ENCODE data around the gene GALNT2.

The GALNT2 gene

GRCh38 chr1:230136453-230137336, 69.7 kb downstream of the GALNT2 start:
- DNase-seq = no peak

DNA sequence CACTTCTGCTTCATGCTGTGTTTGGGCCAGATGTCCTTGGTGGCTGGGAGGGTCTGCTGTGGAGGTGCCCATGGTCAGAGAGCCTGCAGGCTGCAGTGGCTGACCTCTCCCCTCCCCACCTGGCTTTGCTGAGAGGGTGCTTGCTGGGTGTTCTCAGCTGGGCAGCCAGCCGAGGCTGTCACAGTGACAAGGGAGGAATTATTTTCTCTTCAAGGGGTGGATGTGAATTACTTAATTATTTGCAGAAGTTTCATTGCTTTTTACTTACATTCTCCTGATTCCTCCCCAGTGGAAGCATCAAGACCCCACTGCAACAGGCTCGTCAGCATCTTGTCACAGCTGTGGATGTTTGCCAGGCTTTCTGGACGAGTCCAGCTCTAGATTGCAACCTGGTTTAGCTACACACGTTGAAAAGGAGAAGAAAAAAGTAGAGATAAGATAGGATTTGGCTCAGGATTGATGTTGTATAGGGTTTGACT, 70.3 kb downstream of the GALNT2 start:
- DNase-seq = no peak

DNA sequence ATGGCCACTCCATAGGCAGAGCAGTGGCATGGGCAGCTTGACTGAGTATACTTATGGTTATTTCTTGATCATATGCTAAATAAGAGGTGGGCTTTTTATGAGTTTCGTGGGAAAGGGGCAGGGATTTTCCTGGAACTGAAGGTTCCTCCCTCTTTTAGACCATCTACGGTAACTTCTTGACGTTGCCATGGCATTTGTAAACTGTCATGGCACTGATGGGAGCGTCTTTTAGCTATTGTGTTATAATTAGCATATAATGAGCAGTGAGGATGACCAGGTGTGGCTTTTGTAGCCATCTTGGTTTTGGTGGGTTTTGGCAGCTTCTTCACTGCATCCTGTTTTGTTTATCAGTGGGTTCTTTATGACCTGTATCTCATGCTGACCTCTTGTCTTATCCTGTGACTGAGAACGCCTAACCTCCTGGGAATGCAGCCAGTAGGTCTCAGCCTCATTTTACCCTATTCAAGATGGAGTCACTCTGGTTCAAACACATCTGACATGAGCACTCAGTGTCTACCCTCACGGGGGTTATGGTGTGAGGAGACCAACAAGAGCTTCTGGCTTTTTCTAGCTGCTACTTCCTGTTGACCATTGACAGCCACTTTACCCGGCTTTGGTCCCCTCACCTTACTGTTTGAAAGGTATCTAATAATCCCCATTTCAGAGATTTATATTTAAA, 71.7 kb downstream of the GALNT2 start:
- DNase-seq = no peak

- no peak for DNase-seq
These were observed 72.3 kb downstream of the GALNT2 start for GRCh38 chr1:230139315-230139714.

DNA sequence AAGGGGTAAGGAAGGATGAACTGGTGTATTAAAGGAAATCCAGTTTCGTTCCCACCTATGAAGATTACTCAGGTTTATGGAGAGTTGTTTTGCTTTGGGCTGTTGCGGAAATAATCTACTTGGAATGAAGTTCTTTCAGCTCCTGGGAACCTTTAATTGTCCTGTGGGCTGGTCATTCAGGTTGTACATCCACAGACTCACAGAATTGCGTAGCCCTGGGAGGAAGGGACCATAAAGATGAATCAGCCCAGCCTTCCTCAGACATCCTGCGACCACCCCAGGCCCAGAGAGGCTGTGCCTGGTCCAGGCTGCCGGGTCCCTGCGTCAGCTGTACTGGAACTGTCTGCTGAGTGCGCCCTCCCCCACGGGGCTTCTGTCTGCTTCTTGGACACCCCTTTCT, 72.7 kb downstream of the GALNT2 start:
- DNase-seq = no peak

GRCh38 chr1:230140221-230141020, 73.4 kb downstream of the GALNT2 start:
- DNase-seq = no peak

DNA sequence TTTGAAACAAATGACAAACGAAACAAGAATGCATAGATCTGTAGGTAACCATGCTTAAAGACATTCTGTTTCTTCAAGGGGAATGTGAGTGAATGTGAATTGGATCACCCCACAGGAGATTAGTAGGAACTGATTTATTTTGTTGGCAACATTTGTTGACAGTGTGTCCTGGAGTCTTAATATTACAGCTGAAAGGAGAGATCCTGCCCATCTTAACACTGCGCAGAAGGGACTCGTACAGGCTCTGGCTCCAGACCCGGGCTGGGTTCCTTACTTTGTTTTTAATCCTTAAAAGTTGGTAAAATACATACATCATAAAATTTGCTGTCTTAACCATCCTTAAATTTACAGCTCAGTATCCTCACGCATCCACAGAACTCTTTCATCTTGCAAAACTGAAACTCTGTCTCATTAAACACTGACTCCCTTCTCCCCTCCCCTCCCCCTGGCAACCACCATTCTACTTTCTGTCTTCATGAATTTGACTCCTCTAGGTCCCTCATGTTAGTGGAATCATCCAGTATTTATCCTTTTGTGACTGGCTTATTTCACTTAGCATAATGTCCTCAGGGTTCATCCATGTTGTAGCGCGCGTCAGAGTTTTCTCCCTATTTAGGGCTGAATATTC, 74.1 kb downstream of the GALNT2 start:
- no peak for DNase-seq

DNA sequence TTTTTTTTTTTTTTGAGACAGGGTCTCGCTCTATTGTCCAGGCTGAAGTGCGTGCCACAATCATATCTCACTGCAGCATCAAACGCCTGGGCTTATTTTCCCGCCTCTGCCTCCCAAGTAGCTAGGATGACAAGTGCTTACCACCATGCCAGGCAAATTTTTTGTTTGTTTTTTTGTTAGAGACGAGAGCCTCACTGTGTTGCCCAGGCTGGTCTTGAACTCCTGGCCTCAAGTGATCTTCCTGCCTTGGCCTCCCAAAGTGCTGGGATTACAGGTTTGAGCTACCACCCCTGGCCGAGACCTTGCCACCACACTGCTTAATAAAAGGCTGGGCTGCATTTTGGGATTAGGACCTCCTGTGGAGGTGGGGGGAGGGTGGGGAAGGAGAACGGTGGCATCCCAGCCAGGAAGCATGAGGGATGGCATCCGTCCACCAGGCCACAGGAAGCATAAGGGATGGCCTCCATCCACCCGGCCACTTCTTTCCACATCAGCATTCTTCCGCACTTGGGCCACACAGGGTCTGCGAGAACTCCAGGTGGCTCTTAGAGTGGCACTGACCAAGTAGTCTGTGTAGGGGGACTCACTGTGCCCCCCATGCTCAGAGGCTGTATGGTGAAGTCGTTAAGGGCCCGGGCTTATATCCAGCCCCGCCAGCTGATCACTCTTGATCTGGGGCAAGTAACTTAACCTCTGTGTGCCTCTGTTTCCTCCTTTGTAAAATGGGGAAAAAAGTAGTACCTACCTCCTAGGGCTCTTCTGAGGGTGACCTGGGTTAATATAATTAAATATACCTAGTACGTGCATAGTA, 75.0 kb downstream of the GALNT2 start:
- DNase-seq = no peak

GRCh38 chr1:230142608-230143210, 75.7 kb downstream of the GALNT2 start:
- no peak for DNase-seq

DNA sequence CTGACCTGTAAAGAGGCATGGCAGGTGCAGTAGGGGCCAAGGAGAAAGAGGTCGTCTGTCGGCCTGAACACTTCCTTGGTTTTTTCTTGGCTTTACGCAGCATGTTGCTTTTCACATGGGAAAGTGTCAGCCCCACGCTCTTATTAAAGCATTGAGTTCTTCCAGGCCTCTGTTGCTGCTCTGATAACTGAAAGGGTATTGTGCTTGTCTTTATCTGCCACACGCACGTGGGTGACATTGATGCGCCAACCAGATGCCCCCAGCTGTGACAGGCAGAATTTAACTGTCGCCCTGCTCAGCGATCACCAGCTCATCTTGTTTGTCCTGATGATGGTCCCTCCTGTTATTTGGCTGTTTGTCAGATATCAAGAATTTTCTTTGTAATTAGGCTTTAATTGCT, 76.5 kb downstream of the GALNT2 start:
- no peak for DNase-seq

- DNase-seq = no peak
These were observed 77.1 kb downstream of the GALNT2 start for GRCh38 chr1:230144010-230144614.

DNA sequence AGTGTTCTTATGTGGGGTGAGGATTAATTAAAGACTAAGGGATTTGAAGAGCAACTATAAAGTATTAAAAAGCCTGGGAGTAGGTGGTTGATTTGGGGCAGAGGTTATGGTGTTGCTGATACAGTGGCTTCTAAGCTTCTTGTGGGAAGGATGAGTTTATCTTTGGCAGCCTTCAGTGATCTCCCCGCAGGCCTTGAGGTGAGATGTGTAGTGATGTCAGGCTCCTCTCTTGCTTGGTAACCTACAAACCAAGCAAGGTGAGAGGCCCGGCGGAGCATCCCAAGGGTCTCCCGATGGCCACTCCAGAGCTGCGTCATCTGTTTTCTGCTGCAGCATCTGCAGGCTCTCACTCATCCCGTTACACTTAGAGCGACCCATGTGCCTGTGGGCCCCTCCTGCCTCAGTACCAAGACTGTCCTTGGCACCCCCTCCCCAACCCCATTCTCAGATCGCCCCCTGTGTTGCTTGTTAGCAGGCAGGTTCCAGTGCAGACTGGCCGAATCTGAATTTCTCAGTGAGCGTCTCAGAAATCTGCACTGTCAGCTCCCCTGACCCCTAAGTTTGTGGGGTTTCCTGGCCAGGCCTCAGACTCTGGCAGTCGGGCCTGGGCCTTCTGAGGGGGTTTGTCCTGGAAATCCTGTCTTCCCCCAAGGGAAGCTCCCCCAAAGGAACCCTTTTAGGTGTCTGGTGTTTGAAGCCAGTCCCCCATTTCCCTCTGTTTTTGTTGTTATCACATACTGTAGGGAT, 77.9 kb downstream of the GALNT2 start:
- DNase-seq = no peak

GRCh38 chr1:230145505-230145899, 78.5 kb downstream of the GALNT2 start:
- no peak for DNase-seq

GRCh38 chr1:230145953-230146476, 79.0 kb downstream of the GALNT2 start:
- DNase-seq = no peak

- DNase-seq = no peak
These were observed 79.7 kb downstream of the GALNT2 start for GRCh38 chr1:230146709-230147108.

DNA sequence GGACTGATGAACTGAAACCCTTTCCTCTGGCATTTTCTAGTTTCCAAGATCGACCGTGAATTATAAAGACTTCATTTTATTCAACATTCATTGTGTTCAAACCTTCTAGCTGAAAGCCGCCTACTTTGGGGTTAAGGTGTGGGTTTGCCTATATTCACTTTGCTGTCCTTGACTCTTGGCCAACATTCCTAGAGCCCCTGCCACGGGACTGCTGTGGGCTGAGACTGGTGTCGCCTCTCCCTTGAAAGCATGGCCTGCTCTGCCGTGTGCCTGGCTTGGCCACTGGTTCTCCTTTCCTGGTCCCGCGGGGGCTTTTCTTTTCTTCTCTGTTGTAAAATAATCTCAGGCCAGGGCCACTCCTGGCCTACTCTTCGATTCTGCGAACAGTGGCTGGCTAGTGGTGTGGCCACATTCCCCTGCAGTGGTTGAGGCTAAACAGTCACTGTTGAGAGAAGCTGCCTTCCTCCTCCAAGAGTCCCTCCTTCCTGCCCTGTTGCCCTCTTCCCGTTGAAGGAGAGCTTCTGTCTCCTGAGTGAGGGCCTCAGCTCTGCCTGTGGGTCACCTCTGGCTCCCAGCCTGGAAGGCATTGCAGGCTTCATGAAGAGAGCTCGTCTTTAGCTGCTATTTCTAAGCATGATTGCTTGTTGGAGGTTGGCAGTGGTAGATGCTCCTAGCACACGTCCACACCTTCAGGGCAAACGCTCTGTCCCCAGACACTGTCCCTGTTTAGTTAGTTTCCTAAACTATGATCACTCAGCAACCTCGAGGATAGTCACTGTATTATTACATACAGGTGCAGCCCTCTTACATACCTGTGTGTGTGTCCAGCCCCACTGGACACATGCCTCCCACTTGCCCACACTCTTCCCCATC, 80.5 kb downstream of the GALNT2 start:
- DNase-seq = no peak

DNA sequence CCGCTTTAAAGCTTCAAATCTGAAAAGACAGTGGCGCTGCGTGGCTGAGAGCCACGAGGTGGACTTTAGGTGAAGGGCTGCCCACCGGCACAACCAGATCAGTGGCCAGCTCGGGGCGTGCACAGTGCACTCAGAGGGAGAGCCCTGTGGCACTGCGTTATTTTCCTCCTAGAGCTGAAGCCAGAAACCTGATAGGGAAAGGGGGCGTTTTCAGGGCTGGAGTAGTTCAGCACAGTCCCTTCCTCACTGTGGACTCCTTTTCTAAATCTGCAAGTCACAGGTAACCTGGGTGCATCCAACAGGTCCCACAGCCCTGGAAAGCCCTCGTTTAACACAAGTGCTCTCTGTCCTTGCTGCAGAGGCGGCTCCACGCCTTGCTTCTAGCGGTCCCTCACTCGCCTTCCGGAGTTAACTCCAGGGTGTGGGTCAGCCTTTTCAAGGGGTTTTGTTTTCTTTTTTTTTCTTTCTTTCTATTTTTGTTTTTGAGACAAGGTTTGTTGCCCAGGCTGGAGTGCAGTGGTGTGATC, 81.2 kb downstream of the GALNT2 start:
- no peak for DNase-seq

DNA sequence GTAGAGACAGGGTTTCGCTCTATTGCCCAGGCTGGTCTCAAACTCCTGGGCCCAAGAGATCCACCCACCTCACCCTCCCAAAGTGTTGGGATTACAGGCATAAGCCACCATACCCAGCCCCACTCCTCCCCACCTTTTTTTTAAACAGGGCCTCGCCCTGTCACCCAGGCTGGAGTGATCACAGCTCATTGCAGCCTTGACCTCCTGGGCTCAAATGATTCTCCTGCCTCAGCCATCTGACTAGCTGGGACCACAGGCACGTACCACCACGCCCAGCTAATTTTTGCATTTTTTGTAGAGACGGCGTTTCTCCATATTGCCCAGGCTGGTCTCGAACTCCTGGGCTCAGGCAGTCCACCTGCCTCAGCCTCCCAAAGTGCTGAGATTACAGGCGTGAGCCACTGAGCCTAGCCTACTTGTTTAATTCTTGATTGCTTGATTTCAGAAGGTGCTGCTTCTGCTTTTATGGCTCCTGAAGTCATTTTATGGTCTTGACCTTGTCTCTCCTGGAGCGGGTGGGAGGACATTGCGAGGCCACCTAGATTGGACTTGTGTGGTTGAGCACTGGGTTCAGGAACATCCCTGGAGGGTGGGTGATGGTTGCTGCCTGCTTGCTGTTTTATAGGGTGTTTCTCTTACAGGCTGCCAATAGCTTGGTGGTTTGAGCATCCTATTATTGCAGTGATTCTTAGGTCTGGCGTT, 81.9 kb downstream of the GALNT2 start:
- DNase-seq = no peak
